ENCODE measurements around the gene FNDC11. TPM values are rescaled to one million over a fixed set of nuclear protein-coding genes. Genes with fewer than 3 reads are reported as not detected.
"Not testable (repeated sequence)": the region's sequence is repeated elsewhere in the genome, so short reads cannot be mapped to it uniquely, and the experiment has no call there.

The FNDC11 gene
- total and polyA plus RNA-seq, 7 experiments from 2014 or later, result 0.22 to 1.2 (median 0.32) TPM

DNA sequence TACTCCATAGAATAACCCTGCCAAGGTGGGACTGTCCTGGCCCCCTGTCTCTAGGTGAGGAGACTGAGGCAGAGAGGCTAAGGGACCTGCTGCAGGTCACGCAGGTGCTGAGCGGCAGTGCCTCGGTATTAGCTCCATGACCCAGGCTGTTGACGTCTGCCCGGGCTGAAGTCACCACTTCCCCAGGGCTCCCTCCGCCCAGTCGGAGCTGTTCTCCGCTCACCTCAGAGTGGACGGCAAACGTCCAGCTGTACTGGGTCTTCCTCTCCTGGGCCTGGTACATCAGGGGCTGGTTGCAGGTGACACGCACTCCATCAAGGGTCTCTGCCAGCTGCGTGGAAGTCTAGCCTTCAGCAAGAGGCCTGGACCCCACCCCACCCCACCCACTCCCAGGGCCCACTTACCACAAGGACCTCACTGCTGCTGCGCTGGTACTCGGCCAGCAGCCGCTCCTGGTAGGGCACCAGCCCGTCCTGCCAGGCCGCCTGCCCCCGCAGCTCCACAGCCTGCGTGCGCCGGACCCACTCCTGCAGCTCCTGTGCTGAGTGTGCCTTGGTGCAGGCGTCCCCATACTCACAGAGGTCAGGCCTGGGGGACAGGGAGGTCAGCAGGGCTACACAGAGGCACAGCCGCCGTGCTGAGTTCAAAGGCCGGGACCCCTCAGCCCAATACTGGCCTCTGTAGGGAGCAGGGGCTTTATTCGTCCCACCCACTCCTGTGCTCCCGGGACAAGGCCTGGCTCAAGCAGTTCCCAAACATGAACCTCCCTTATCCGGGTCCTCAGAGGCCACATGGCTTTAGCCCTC is 16.5 kb downstream of the FNDC11 start:
- peaks cover 9 to 34% (median 21%) of the 10 kb centered on the region in 7 donors for H3K4me1 Mint-ChIP-seq
- no peaks in the 10 kb centered on the region for H3K27me3 ChIP-seq (ENCODE audit: control insufficient read depth in 2 of 2, insufficient read depth in 2 of 2, low read length in 2 of 2)
- H3K4me3 Mint-ChIP-seq, result peak overlapping the region in 1 of 10 donors; percentile 86
- H3K36me3 ChIP-seq (ENCODE audit: control insufficient read depth in 2 of 3, insufficient read depth in 3 of 3, low read length in 3 of 3), result peaks cover 0 to 15% (median 0%) of the 10 kb centered on the region in 3 experiments
- no peak overlapping the region for H3K27ac ChIP-seq (ENCODE audit: low read depth, low read length)
- no peaks in the 10 kb centered on the region for H3K9me3 ChIP-seq (ENCODE audit: control insufficient read depth in 2 of 3, low read length in 3 of 3)
- H3K27me3 Mint-ChIP-seq, result peaks cover 0 to 2% (median 0%) of the 10 kb centered on the region in 5 donors
- intact Hi-C loops (cut with micrococcal nuclease), result no loop called here
- H3K27ac Mint-ChIP-seq, result no peak overlapping the region
- peaks cover 0 to 2% (median 0%) of the 10 kb centered on the region in 11 donors for H3K9me3 Mint-ChIP-seq
- POLR2A ChIA-PET, result interaction anchor here (0.7 to 1.0 kb wide), 2 partner anchors 13 to 295 kb away, joined by 3 read pairs; partner anchors contain the start of gene TPD52L2
- H3K4me3 ChIP-seq (ENCODE audit: low read length), result no peak overlapping the region
- peaks cover 33 to 35% of the 10 kb centered on the region in 2 donors for H3K4me1 ChIP-seq (ENCODE audit: control insufficient read depth in 2 of 2, insufficient read depth in 2 of 2, low read length in 2 of 2)
- peak in 1 of 9 donors; percentile 20 for DNase-seq
- CTCF ChIA-PET, result interaction anchor here (0.7 kb wide), 1 partner anchor 9 kb away, joined by 6 read pairs; no protein-coding TSS in a partner anchor
- peaks cover 0 to 11% (median 0%) of the 10 kb centered on the region in 5 donors for H3K36me3 Mint-ChIP-seq
- no peak for ATAC-seq

DNA sequence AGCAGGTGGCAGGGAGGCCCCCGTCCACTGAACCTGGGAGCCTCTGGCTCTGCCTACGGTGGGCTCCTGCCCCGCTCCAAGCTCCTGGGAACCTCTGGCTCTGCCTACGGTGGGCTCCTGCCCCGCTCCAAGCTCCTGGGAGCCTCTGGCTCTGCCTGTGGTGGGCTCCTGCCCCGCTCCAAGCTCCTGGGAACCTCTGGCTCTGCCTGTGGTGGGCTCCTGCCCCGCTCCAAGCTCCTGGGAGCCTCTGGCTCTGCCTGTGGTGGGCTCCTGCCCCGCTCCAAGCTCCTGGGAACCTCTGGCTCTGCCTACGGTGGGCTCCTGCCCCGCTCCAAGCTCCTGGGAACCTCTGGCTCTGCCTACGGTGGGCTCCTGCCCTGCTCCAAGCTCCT is 17.1 kb downstream of the FNDC11 start:
- CTCF ChIA-PET, result interaction anchor here (0.7 kb wide), 1 partner anchor 8 kb away, joined by 6 read pairs; no protein-coding TSS in a partner anchor
- ATAC-seq; H3K27me3 Mint-ChIP-seq; H3K9me3 Mint-ChIP-seq; H3K36me3 Mint-ChIP-seq; intact Hi-C loops (cut with micrococcal nuclease); H3K4me3 Mint-ChIP-seq; H3K27me3 ChIP-seq (ENCODE audit: control insufficient read depth in 2 of 2, insufficient read depth in 2 of 2, low read length in 2 of 2); H3K27ac ChIP-seq (ENCODE audit: low read depth, low read length); H3K4me3 ChIP-seq (ENCODE audit: low read length); H3K27ac Mint-ChIP-seq; H3K9me3 ChIP-seq (ENCODE audit: control insufficient read depth in 2 of 3, low read length in 3 of 3); DNase-seq: not testable (repeated sequence)
- Histone ChIP-seq H3K4me1 (ENCODE audit: control insufficient read depth in 2 of 2, insufficient read depth in 2 of 2, low read length in 2 of 2) (peaks cover 33 to 35% of the 10 kb centered on the region in 2 donors), H3K36me3 (ENCODE audit: control insufficient read depth in 2 of 3, insufficient read depth in 3 of 3, low read length in 3 of 3) (peaks cover 0 to 12% (median 0%) of the 10 kb centered on the region in 3 experiments)
- POLR2A ChIA-PET, result interaction anchor here (0.7 kb wide), 1 partner anchor 14 kb away, joined by 3 read pairs; no protein-coding TSS in a partner anchor
- peaks cover 9 to 34% (median 21%) of the 10 kb centered on the region in 7 donors for H3K4me1 Mint-ChIP-seq

GRCh38 chr20:63572071-63572787 is 18.3 kb downstream of the FNDC11 start:
- ChIA-PET CTCF (no interaction called here), POLR2A (no interaction called here)
- peaks cover 13 to 34% (median 25%) of the 10 kb centered on the region in 7 donors for H3K4me1 Mint-ChIP-seq
- ATAC-seq (no peak), DNase-seq (no peak)
- no peak overlapping the region for H3K27ac Mint-ChIP-seq
- intact Hi-C loops (cut with micrococcal nuclease), result no loop called here
- peaks cover 0 to 2% (median 0%) of the 10 kb centered on the region in 11 donors for H3K9me3 Mint-ChIP-seq
- Histone ChIP-seq H3K4me1 (ENCODE audit: control insufficient read depth in 2 of 2, insufficient read depth in 2 of 2, low read length in 2 of 2) (peaks cover 32 to 33% of the 10 kb centered on the region in 2 donors), H3K36me3 (ENCODE audit: control insufficient read depth in 2 of 3, insufficient read depth in 3 of 3, low read length in 3 of 3) (peaks cover 0 to 12% (median 0%) of the 10 kb centered on the region in 3 experiments), H3K27me3 (ENCODE audit: control insufficient read depth in 2 of 2, insufficient read depth in 2 of 2, low read length in 2 of 2) (no peaks in the 10 kb centered on the region), H3K4me3 (ENCODE audit: low read length) (no peak overlapping the region), H3K27ac (ENCODE audit: low read depth, low read length) (no peak overlapping the region), H3K9me3 (ENCODE audit: control insufficient read depth in 2 of 3, low read length in 3 of 3) (no peaks in the 10 kb centered on the region)
- peaks cover 0 to 12% (median 0%) of the 10 kb centered on the region in 5 donors for H3K27me3 Mint-ChIP-seq
- H3K36me3 Mint-ChIP-seq, result peaks cover 0 to 3% (median 0%) of the 10 kb centered on the region in 5 donors
- peak overlapping the region in 1 of 10 donors; percentile 28 for H3K4me3 Mint-ChIP-seq

DNA sequence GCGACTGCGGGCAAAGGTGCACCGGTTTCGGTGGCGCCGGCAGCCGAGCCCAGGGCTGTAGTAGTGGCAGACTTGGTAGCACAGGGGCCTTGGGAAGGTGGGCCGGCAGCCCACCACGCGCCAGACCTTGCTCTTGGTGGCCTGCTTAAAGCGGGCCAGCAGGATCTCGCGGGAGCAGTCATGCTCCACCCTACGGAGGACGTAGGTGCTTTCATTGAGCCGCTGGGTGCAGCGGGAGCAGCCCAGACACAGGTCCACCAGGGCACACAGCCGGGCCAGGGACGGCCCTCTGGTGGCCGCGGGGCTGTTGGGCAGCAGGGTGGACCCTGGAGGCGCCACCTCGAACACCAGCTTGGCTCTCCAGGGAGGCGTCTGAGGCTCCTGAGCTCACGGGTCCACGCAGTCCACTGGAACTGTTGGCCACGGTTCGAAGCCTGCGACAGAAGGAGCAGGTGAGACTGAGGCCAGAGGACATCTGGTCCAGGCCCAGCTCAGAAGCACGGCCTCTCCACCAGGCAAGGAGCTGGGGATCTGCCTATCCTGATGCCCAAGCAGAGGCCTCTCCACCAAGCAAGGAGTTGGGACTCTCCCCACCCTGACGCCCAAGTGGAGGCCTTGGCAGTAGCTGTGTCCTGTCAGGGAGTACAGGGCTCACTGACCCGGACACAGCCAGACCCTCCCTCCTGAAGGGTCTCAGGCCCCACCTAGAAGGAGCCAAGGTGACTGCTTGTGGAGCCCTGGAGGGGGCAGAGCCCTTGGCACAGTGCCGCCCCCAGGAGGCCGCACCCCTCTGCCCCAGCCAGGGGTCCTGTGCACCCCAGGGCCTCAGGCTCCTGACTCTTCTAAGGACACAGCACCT is 19.1 kb downstream of the FNDC11 start:
- CTCF ChIA-PET, result no interaction called here
- peak overlapping the region in 6 of 9 donors; percentile 14 to 92 (median 54) for H3K27ac Mint-ChIP-seq
- H3K4me3 ChIP-seq (ENCODE audit: low read length), result peak overlapping the region; percentile 53

DNA sequence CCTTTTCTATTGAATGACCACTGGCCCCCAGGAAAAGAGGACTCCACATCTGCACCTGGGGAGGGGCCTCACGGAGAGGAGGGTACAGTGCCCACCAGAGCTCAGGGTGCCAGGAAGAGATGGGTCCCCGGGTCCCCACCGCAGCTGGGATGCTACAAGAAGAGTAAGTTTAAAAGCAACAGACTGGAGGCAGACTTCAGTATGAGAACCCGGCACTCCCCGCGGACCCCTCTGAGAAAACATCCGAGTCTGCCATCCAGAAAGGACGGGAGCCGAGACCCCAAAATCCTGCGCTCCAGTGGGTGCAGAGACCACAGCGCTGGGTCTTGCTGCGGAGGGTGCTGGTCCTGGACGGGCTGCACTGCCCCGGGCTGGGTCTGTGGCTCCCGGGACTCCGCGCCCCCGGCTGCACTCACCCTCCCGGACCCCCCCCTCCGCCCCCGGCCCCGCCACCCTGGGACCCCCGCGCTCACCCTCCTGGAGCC is 19.7 kb downstream of the FNDC11 start:
- H3K27ac ChIP-seq (ENCODE audit: low read depth, low read length), result peak overlapping the region; percentile 58
- intact Hi-C loops (cut with micrococcal nuclease), result loop anchor here in 1 of 2 donors (1.0 kb wide), 1 partner anchor 54 kb away; the partner anchor contains the start of gene GMEB2
- peak; percentile 34 for ATAC-seq
- peak overlapping the region; percentile 53 for H3K4me3 ChIP-seq (ENCODE audit: low read length)
- no peak for DNase-seq
- Mint-ChIP-seq H3K36me3 (no peaks in the 10 kb centered on the region), H3K4me3 (peak overlapping the region; percentile 67 to 89 (median 82)), H3K9me3 (peaks cover 0 to 2% (median 0%) of the 10 kb centered on the region in 11 donors), H3K27ac (peak overlapping the region in 8 of 9 donors; percentile 14 to 92 (median 54)), H3K4me1 (peaks cover 4 to 20% (median 11%) of the 10 kb centered on the region in 7 donors), H3K27me3 (peaks cover 0 to 19% (median 0%) of the 10 kb centered on the region in 5 donors)
- ChIA-PET POLR2A (interaction anchor here (0.9 to 2.4 kb wide), 7 partner anchors 21 to 302 kb away, joined by 3 to 7 read pairs (median 4); partner anchors contain the start of gene RTEL1), CTCF (interaction anchor here (0.5 kb wide), 1 partner anchor 328 kb away, joined by 5 read pairs; no protein-coding TSS in a partner anchor)
- H3K36me3 ChIP-seq (ENCODE audit: control insufficient read depth in 2 of 3, insufficient read depth in 3 of 3, low read length in 3 of 3), result peaks cover 0 to 12% (median 0%) of the 10 kb centered on the region in 3 experiments
- H3K4me1 ChIP-seq (ENCODE audit: control insufficient read depth in 2 of 2, insufficient read depth in 2 of 2, low read length in 2 of 2), result peaks cover 18 to 20% of the 10 kb centered on the region in 2 donors
- no peaks in the 10 kb centered on the region for H3K9me3 ChIP-seq (ENCODE audit: control insufficient read depth in 2 of 3, low read length in 3 of 3)
- no peaks in the 10 kb centered on the region for H3K27me3 ChIP-seq (ENCODE audit: control insufficient read depth in 2 of 2, insufficient read depth in 2 of 2, low read length in 2 of 2)

More for the DNA sequence above, 19.1 kb downstream of the FNDC11 start:
- Histone ChIP-seq H3K9me3 (ENCODE audit: control insufficient read depth in 2 of 3, low read length in 3 of 3) (no peaks in the 10 kb centered on the region), H3K4me1 (ENCODE audit: control insufficient read depth in 2 of 2, insufficient read depth in 2 of 2, low read length in 2 of 2) (peaks cover 24 to 26% of the 10 kb centered on the region in 2 donors), H3K27me3 (ENCODE audit: control insufficient read depth in 2 of 2, insufficient read depth in 2 of 2, low read length in 2 of 2) (no peaks in the 10 kb centered on the region), H3K27ac (ENCODE audit: low read depth, low read length) (peak overlapping the region; percentile 58), H3K36me3 (ENCODE audit: control insufficient read depth in 2 of 3, insufficient read depth in 3 of 3, low read length in 3 of 3) (peaks cover 0 to 12% (median 0%) of the 10 kb centered on the region in 3 experiments)
- intact Hi-C loops (cut with micrococcal nuclease), result no loop called here
- peaks cover 0 to 19% (median 0%) of the 10 kb centered on the region in 5 donors for H3K27me3 Mint-ChIP-seq
- peaks cover 5 to 26% (median 17%) of the 10 kb centered on the region in 7 donors for H3K4me1 Mint-ChIP-seq
- H3K36me3 Mint-ChIP-seq, result no peaks in the 10 kb centered on the region
- ATAC-seq (no peak), DNase-seq (no peak)
- peak overlapping the region; percentile 67 to 89 (median 82) for H3K4me3 Mint-ChIP-seq
- H3K9me3 Mint-ChIP-seq, result peaks cover 0 to 2% (median 0%) of the 10 kb centered on the region in 11 donors
- POLR2A ChIA-PET, result interaction anchor here (1.2 to 2.4 kb wide), 2 partner anchors 20 to 303 kb away, joined by 3 to 6 read pairs; no protein-coding TSS in a partner anchor

All from naive thymus-derived CD4-positive, alpha-beta T cell (primary cell).